ENCODE data around the gene GPC6.

DNA sequence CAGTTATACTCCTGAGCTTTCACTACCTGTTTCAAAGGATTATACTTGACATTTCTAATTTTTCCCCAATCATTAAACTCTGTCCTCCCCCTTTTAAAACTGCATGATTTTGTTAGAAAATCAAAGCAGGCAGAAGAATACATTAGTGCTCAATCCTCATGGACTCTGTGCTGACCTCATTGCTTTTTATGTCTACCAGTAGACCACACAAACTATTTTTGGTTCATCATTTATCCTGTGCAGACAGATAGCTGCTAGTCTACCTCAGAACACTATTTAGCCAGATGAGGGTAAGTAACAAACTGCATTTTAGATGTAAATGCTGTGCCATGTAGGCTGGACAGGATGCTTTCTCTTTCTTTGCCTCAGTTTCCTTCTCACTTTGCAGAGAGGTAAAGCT lies 1016.9 kb downstream of the GPC6 start:
- TF ChIP-seq, protein P1, sequence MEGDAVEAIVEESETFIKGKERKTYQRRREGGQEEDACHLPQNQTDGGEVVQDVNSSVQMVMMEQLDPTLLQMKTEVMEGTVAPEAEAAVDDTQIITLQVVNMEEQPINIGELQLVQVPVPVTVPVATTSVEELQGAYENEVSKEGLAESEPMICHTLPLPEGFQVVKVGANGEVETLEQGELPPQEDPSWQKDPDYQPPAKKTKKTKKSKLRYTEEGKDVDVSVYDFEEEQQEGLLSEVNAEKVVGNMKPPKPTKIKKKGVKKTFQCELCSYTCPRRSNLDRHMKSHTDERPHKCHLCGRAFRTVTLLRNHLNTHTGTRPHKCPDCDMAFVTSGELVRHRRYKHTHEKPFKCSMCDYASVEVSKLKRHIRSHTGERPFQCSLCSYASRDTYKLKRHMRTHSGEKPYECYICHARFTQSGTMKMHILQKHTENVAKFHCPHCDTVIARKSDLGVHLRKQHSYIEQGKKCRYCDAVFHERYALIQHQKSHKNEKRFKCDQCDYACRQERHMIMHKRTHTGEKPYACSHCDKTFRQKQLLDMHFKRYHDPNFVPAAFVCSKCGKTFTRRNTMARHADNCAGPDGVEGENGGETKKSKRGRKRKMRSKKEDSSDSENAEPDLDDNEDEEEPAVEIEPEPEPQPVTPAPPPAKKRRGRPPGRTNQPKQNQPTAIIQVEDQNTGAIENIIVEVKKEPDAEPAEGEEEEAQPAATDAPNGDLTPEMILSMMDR (IDR thresholded peaks at IDR 0.05) = no peak
- TF ChIP-seq POLR2A (IDR thresholded peaks at IDR 0.05) = no peak
- no peak for TF ChIP-seq EP300 (IDR thresholded peaks at IDR 0.05)
- TF ChIP-seq POLR2AphosphoS5 (IDR thresholded peaks at IDR 0.05) = no peak

Measured in suprapubic skin (tissue), 4 donors.